Esophagus (tissue), 2 donors: ENCODE data around the gene GTF2B. TPM values are rescaled to one million over a fixed set of nuclear protein-coding genes. Genes with fewer than 3 reads are reported as not detected.

Source experiments
- H3K27ac ChIP-seq, 2 donors: one replicate each; pipeline ENCODE4 v1.5.1; 2013; ENCODE audit warnings: low read depth in 2 of 2, mild to moderate bottlenecking in 2 of 2, inconsistent platforms in 1 of 2, low read length in 1 of 2, moderate library complexity in 1 of 2
- H3K27me3 ChIP-seq, 2 donors: one replicate each; pipeline ENCODE4 v1.6.1; 2013; ENCODE audit warnings: low read length in 2 of 2, control low read depth in 1 of 2, mild to moderate bottlenecking in 1 of 2; ENCODE audit not compliant: insufficient read depth in 2 of 2, control insufficient read depth in 1 of 2
- H3K36me3 ChIP-seq, 2 donors: one replicate each; pipeline ENCODE4 v1.6.1; 2013; ENCODE audit warnings: low read length in 1 of 2; ENCODE audit not compliant: control insufficient read depth in 2 of 2, insufficient read depth in 2 of 2
- H3K4me1 ChIP-seq, 2 donors: one replicate each; pipeline ENCODE4 v1.6.1; 2013; ENCODE audit warnings: low read length in 1 of 2; ENCODE audit not compliant: control insufficient read depth in 2 of 2, insufficient read depth in 2 of 2
- H3K4me3 ChIP-seq, 2 donors: one replicate each; pipeline ENCODE4 v1.5.1; 2013; ENCODE audit warnings: low read length in 2 of 2, mild to moderate bottlenecking in 2 of 2, low read depth in 1 of 2, moderate library complexity in 1 of 2
- H3K9me3 ChIP-seq, 2 donors: one replicate each; pipeline ENCODE4 v1.6.1; 2013; ENCODE audit warnings: mild to moderate bottlenecking in 2 of 2, low read depth in 1 of 2, low read length in 1 of 2, moderate library complexity in 1 of 2; ENCODE audit not compliant: control insufficient read depth in 2 of 2, insufficient read depth in 1 of 2
- WGBS, 2 donors: extraction: QIAGEN DNeasy Blood & Tissue Kit; methylation state at CpG; one replicate each; pipeline ENCODE4 v1.1.7; 2013; 5-methylcytosine and 5-hydroxymethylcytosine counted together
- polyA plus RNA-seq, 2 donors: library from polyadenylated mRNA; stranded (reverse); fragments of 200-250 nt; gene quantifications; one replicate each; pipeline ENCODE4 v1.2.3, GENCODE V29; 2013
- donor health status: healthy with polysubstance abuse.
- donor health status: Bipolar disorder and iron deficiency.

The GTF2B gene
- polyA plus RNA-seq, 2 donors: 19.8 to 25.5 TPM

DNA sequence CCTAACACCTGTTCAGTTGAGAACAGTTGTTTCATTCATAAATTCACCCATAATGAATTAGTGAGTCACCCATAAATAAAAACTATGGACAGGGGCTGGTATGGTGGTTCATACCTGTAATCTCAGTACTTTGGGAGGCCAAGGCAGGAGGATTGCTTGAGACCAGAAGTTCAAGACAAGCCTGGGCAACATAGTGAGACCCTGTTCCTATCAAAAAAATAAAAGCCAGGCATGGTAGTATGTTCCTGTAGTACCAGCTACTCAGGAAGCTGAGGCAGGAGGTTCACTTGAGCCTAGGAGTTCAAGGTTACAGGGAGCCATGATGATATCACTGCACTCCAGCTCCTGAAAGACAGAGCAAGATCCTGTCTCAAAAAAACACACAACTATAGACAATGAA lies 79.0 kb downstream of the GTF2B start:
- Histone ChIP-seq H3K27ac (no peak overlapping the region), H3K4me3 (no peak overlapping the region), H3K4me1 (no peaks in the 10 kb centered on the region), H3K36me3 (peaks cover 0 to 4% of the 10 kb centered on the region in 2 donors), H3K27me3 (no peaks in the 10 kb centered on the region), H3K9me3 (no peaks in the 10 kb centered on the region)

DNA sequence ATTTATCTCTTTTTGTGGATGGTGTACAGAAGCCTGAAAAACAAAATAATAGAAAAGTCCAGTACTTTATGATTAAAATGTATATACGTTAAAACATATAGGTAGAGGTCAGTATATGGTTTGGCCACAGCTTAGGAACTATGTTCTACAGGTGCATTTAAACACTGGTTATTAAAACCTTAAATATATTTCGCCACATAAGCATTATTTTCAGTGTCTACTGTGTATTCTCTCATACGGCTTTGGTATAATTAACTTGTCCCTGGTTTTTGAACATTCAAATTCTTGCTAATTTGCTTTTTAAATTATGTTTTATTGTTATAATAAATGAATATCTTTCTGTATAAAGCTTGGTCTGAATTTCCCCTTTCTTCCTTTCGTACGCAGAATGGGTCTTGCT lies 87.9 kb downstream of the GTF2B start:
- Histone ChIP-seq H3K36me3 (peaks cover 2 to 5% of the 10 kb centered on the region in 2 donors), H3K27me3 (no peaks in the 10 kb centered on the region), H3K4me3 (no peak overlapping the region), H3K27ac (no peak overlapping the region), H3K4me1 (no peaks in the 10 kb centered on the region), H3K9me3 (no peaks in the 10 kb centered on the region)
- WGBS, 2 donors: 95 to 96% methylated on average over 5 of the region's 5 CpGs

DNA sequence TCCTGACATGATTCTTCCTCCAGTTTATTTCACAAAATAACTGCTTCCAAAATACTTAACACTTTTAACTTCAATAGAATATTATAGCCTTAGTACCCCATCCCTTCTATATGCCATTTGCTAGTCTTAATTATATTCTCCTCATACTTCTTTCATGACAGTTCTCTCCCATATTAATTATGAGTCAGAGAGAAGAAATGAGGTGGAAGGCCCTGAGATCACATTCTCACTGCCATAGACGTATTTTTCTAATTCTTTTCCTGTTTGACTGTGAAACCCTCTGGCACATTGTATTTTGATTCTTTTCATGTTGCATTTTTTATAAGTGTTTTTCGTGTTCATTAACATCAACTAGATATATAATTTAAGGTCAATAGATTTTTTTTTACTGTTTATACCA lies 88.4 kb downstream of the GTF2B start:
- WGBS, 2 donors: 74 to 83% methylated on average over 2 of the region's 2 CpGs
- no peaks in the 10 kb centered on the region for H3K4me1 ChIP-seq
- peaks cover 2 to 5% of the 10 kb centered on the region in 2 donors for H3K36me3 ChIP-seq

More for the DNA sequence above, 88.4 kb downstream of the GTF2B start:
- H3K9me3 ChIP-seq: no peaks in the 10 kb centered on the region
- no peak overlapping the region for H3K27ac ChIP-seq
- H3K4me3 ChIP-seq: no peak overlapping the region
- no peaks in the 10 kb centered on the region for H3K27me3 ChIP-seq

Other genes with a start within 250 kb of the GTF2B start
- 10 to 100 TPM; 14.0 to 22.4 TPM for gene PKN2, start 207.3 kb downstream of the GTF2B start, polyA plus RNA-seq
- gene KYAT3, start 101.1 kb upstream of the GTF2B start, polyA plus RNA-seq: 10 to 100 TPM in 1 of 2 donors, 1 to 10 TPM in 1; 9.4 to 23.0 TPM
- 1 to 10 TPM; 2.7 to 6.3 TPM for gene RBMXL1, start 101.1 kb upstream of the GTF2B start, polyA plus RNA-seq
- gene GBP3, start 131.3 kb upstream of the GTF2B start, polyA plus RNA-seq: 1 to 10 TPM; 2.5 to 6.1 TPM
- 10 to 100 TPM; 10.1 to 13.7 TPM for gene GBP1, start 173.6 kb upstream of the GTF2B start, polyA plus RNA-seq
- 10 to 100 TPM; 43.8 to 88.1 TPM for gene GBP2, start 234.5 kb upstream of the GTF2B start, polyA plus RNA-seq